ENCODE results near the gene SLC9A9.
A peak's percentile ranks its signal among the peaks of the same experiment; 100 is the strongest.
"Not testable (repeated sequence)": the region's sequence is repeated elsewhere in the genome, so short reads cannot be mapped to it uniquely, and the experiment has no call there.

SLC9A9 gene

DNA sequence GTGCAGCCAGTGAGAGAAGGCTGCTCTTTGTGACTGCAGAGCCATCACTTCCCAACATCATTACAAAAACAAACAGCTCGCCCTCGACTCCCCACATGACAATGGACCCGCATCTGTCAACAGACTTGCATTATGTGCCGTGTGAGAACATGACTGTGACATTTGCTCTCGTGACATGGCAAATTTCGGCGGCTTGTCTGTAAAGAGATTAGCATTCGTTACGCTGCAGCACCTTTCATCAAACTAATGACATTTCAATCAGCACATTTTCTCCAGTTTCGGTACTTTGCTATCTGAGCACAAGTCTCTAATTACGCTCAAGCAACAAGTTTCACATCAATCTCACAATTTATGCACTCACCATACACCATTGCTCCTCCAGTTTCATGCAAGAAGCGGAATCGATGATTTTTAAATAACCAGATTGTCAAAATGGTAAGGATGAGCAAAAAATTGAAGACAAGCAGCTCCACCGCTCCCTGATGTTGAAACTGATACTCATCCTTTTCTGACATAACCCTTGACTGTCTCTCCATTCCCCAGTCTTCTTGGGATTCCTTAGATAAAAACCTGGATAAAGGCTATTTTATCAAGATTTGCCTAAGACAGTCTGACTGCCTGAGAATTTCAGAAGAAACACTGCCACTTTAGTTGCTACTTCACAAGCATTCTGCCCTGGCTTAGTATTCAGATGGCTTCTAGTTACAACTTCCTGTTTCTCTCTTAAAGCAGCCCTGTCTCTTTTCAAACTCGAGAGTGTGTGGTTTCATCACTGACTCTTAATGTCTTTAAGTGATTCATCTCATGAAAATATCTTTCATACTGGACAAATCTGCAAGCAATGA, at the start of gene SLC9A9:
Gene SLC9A9, minus strand, starts transcription at position 682 of the 845 bp plus-strand sequence. Its CDS starts 146 bp downstream, at position 536.
- DNase-seq, result peak in 1 of 2 experiments; percentile 39

GRCh38 chr3:143897576-143898295, 49.5 kb upstream of the SLC9A9 start:
- DNase-seq, result no peak

DNA sequence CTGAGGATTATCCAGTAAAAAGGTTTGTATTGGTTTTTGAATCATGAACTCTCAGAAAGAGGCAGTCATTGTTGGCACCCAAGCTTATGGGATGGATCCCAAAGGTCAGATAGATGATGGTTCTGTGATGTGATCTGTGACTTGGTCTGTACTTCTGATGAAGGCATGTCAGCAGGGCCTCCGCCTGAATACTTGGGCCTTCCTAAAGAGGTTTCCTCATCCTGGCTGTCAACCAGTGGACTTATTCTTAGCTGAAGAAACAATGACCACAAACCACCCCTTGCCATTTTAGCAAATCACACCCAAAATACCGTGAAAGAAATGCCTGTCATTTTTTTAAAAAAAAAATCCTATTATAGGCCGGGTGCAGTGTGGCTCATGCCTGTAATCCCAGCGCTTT, 48.2 kb upstream of the SLC9A9 start:
- DNase-seq, result no peak

DNA sequence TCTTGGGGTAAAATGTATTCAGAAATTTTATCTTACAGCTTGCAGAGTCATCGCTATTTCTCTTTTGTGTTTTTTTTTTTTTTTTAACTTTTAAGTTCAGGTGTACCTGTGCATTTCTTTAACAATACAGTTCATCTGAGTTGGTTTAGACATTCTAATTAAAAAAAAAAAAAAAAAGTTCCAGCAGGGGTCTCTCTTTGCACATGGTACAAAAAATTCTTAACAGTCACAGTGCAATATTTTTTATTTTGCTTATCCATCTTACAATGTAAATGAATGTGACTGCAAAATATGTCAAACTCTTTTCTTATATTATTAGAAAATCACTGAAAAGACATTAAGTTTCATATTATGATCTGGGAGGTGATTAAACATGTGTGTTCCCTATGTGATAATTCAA, 47.5 kb upstream of the SLC9A9 start:
- peak in 1 of 2 experiments; percentile 54 for DNase-seq

- DNase-seq, result no peak
These were observed 40.6 kb upstream of the SLC9A9 start for GRCh38 chr3:143888846-143889245.

- DNase-seq, result no peak
These were observed 39.9 kb upstream of the SLC9A9 start for GRCh38 chr3:143888166-143888565.

DNA sequence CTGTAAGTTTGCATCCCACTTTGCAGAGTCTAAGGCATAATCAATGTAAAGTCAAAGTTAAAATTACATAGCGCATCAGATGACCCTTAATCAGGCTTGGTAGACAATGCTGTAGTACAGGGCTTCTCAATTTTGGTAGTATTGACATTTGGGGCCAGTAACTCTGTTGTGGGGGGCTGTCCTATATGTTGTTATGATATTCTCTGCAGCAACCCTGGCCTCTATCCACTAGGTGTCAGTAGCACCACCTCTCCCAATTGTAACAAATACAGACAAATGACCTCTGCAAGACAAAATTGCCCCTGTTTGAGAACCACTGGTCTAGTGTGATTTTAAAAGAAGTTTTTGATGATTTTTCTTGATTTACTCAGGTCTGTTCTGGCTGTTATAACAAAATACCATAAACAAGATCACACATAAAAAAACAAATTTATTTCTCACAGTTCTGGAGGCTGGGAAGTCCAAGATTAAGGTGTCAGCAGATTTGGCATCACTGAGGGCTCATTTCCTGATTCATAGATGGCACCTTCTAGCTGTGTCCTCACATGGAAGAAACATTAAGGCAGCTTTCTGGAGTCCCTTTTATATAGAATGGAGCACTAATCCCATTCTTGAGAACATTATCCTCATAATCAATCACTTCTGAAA, 37.6 kb upstream of the SLC9A9 start:
- peak; percentile 8 to 69 for DNase-seq

- no peak for DNase-seq
These were observed 36.6 kb upstream of the SLC9A9 start for GRCh38 chr3:143884861-143885260.

GRCh38 chr3:143883151-143883550, 34.9 kb upstream of the SLC9A9 start:
- no peak for DNase-seq

DNA sequence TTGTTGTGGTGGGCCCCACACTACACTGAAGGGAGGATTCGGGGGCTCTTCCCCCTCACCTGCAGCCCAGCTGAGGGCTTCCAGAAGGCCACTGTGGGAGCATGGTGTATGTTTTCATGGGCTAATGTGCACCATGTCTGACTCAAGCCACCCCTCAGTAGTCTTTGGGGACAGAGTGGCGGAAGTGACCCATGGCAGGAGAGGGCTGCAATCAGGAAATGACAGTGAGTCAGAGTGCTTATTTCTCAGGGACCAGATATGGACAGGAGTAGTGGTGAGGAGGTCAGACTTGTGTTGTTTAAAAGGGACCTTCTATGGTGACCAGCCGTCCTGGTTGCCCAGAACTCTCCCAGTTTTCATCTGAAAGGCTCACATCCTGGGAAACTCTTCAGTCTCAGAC, 32.8 kb upstream of the SLC9A9 start:
- DNase-seq, result no peak

DNA sequence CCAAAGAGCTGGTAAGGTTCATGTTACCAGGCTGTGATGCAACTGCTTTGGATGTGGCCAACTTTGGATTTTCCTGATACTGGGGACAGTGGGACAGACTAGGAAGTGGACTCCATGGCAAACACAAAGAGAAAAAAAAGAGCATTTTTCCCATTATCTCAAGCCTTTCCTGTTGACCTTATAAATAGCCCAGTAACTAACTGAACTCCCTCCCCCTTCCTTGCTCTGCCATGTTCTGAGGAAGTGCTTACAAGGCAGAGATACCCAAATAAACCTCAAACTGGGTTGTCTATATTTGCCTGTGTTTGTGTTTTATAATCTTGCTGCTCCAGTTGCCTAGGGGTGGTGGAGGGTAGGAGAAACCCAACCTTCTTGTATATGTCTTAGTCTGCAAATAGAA, 27.3 kb upstream of the SLC9A9 start:
- DNase-seq, result no peak

GRCh38 chr3:143873553-143873952, 25.3 kb upstream of the SLC9A9 start:
- DNase-seq, result not testable (repeated sequence)

GRCh38 chr3:143865302-143865701, 17.0 kb upstream of the SLC9A9 start:
- no peak for DNase-seq

GRCh38 chr3:143859465-143860203, 11.4 kb upstream of the SLC9A9 start:
- DNase-seq, result no peak

- peak in 1 of 2 experiments; percentile 25 for DNase-seq
These were observed 8.1 kb upstream of the SLC9A9 start for GRCh38 chr3:143856252-143856970.

- DNase-seq, result no peak
These were observed 6.9 kb upstream of the SLC9A9 start for GRCh38 chr3:143855183-143855582.

GRCh38 chr3:143851331-143852017, 3.2 kb upstream of the SLC9A9 start:
- DNase-seq, result no peak

- no peak for DNase-seq
These were observed 2.6 kb upstream of the SLC9A9 start for GRCh38 chr3:143850877-143851276.

- DNase-seq, result peak in 1 of 2 experiments; percentile 65
These were observed 1.7 kb upstream of the SLC9A9 start for GRCh38 chr3:143849854-143850549.

DNA sequence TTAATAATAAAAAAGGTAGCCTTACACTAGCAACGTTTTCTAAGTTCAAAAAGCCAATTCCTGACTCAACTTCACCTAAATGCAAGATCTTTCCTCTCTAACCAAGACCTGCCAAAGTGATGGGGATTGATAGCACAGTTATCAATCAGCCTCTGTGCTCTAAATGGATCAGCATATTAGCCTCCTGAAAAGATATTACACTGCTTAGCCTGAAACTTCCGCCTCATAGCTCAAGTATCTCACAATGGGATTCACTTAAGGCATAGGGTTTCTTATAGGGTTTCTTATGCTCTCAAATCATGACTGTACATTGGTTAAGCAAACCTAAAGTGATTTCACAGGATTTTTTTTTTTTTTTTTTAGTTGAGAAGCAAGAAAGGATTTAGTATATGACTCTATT, 436 bp upstream of the SLC9A9 start:
- no peak for DNase-seq

- DNase-seq, result no peak
These were observed 4.7 kb downstream of the SLC9A9 start for GRCh38 chr3:143843587-143843986.
